HG03571 (cell line): Measurements from ENCODE around the gene ARMC5.

Source experiments
- ATAC-seq: cut with Tn5 transposase; IDR thresholded peaks from one replicate; pipeline ENCODE4 v1.9.1; 2021; ENCODE audit not compliant: unreplicated experiment

The ARMC5 gene

DNA sequence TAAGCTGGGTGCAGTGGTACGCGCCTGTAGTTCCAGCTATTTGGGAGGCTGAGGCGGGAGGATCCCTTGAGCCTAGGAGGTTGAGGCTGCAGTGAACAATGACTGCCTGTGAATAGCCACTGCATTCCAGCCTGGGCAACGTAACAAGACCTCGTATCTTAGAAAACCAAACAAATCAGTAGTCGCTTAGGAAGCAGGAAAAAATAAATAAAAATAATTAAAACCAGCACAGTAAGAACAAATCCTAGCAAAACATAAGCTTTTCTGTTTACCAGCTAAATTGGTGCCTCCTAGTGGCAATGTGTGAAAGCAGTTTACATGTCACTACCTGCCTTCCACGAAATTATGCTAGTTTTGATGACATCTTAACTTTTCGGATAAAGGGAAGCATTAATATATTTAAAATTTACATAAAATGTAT is 1.3 kb downstream of the ARMC5 start:
- ATAC-seq, result no peak

DNA sequence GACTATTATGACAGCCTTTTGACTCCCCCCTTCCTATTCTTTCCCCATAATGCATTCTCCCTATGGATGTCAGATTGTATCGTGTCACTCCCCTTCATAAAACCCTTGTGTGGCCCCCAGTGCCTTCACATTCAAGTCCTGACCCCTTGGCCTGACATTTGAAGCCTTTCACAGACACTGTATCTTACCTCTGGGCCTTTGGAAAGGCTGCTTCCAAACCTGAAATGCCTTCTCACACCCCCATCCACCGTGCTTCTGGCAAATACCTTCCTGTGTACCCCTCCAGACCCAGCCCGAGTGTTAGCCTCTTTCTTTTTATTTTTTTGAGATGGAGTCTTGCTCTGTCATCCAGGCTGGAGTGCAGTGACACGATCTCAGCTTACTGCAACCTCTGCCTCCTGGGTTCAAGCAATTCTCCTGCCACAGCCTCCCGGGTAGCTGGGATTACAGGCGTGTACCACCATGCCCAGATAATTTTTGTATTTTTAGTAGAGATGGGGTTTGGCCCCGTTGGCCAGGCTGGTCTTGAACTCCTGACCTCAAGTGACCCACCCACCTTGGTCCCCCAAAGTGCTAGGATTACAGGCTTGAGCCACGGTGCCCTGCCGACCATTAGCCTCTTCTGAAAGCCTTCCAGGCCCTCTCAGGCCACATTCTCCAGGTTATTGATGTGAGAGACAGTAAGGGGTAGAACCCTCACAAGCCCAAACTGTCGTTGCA is 2.1 kb downstream of the ARMC5 start:
- no peak for ATAC-seq

DNA sequence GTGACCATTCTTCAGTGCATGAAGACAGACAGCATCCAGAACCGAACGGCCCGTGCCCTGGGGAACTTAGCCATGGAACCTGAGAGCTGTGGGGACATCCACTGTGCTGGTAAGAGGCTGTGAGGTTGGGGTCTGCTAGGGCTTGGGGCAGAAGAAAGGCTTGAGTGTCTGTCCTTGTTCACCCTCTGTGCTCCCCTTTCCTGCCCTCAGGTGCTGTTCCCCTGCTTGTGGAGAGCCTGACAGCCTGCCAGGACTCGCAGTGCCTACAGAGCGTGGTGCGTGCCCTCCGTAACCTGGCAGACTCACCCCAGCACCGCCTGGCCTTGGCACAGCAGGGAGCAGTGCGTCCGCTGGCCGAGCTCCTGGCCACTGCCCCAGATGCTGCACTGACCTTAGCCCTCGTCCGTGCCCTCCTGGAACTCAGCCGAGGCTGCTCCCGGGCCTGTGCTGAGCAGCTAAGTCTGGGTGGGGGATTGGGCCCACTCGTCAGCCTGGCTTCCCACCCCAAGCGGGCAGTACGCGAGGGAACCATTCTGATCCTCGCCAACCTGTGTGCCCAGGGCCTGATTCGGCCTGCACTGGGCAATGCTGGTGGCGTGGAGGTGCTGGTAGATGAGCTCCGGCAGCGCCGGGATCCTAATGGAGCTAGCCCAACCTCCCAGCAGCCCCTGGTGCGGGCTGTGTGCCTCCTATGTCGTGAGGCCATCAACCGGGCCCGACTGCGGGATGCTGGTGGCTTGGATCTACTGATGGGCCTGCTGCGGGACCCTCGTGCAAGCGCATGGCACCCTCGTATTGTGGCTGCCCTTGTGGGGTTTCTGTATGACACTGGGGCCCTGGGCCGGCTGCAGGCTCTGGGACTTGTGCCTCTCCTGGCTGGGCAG is 2.9 kb downstream of the ARMC5 start:
- no peak for ATAC-seq

DNA sequence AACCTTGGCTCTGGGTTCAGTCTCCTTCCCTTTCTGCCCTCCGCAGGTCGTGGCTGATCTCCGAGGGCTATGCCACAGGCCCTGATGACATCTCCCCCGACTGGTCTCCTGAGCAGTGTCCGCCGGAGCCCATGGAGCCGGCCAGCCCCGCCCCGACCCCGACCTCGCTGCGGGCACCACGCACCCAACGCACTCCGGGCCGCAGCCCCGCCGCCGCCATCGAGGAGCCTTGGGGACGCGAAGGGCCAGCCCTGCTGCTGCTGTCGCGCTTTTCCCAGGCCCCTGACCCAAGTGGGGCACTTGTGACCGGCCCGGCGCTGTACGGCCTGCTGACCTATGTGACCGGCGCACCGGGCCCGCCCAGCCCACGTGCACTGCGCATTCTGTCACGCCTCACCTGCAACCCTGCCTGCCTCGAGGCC is 5.1 kb downstream of the ARMC5 start:
- no peak for ATAC-seq

DNA sequence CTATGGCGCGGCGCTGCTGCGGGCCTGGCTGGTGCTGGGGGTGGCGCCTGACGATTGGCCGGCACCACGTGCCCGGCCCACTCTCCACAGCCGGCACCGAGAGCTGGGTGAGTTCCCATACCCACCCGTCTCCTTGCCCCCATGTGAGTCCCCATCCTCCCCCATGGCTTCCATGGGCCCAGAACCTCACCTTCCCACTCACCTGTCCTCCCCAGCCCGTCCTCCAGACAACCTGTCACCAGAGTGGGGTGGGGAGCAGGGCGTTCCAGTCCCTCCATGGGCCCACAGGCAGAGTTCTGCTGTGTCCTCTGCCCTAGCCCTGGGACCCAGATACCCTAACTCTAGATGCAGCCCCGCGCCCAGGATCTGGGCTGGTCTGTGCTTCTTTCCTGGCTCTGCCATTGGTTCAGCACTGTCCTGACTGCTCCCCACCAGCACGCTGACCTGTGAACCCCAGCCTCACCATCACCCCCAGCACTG is 5.5 kb downstream of the ARMC5 start:
- ATAC-seq, result no peak

DNA sequence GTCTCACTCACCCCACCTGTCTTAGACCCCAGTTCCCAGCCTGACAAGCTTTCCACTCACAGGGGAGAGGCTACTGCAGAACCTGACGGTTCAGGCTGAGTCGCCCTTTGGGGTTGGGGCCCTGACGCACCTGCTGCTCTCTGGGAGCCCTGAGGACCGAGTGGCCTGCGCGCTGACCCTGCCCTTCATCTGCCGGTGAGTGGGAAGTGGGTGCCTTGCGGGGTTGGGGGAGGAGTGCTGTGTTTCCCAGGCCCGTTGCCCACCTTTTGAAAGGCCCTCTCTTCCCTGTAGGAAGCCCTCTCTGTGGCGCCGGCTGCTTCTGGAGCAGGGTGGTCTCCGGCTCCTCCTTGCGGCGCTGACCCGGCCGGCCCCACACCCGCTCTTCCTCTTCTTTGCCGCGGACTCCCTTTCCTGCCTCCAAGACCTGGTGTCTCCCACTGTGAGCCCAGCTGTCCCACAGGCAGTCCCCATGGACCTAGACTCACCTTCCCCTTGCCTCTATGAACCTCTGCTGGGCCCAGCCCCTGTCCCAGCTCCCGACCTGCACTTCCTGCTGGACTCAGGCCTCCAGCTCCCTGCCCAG is 6.6 kb downstream of the ARMC5 start:
- ATAC-seq, result no peak

DNA sequence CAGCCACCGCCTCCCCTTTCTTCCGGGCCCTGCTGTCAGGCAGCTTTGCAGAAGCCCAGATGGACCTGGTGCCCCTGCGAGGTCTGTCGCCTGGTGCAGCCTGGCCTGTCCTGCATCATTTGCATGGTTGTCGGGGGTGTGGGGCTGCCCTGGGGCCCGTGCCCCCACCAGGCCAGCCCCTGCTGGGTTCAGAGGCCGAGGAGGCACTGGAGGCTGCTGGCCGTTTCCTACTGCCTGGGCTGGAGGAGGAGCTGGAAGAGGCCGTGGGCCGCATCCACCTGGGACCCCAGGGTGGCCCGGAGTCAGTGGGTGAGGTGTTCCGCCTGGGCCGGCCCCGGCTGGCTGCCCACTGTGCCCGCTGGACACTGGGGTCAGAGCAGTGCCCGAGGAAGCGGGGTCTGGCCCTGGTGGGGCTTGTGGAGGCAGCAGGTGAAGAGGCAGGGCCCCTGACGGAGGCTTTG is 7.1 kb downstream of the ARMC5 start:
- ATAC-seq, result no peak

DNA sequence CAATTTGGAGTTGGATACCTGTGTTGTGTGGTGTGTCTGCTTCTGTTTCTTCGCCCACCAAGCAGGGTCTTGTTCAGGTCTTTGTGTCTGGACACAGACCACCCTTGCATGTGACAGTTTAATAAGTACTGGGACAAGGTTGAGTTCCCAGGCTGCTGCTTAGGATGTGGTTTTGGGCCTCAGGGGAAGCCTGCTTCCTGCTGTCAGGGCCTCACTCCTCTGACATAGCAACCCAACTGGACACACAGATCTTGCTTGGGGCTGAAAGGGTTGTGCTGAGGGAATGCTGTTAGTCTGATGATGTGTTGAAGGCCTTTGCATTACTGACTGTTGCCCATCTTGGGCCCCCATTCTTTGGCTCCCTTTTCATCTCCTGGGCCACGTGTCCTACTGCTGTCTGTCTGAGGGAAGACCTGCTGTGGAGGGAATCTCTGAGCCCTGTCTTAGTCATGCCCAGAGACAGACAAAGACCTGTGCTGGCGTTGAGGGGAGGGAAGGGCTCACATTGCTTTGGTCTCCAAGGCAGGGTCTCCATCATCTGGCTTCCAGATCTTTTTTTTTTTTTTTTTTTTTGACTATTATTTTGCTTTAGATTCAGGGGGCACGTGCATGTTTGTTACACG is 8.0 kb downstream of the ARMC5 start:
- peak; percentile 72 for ATAC-seq

DNA sequence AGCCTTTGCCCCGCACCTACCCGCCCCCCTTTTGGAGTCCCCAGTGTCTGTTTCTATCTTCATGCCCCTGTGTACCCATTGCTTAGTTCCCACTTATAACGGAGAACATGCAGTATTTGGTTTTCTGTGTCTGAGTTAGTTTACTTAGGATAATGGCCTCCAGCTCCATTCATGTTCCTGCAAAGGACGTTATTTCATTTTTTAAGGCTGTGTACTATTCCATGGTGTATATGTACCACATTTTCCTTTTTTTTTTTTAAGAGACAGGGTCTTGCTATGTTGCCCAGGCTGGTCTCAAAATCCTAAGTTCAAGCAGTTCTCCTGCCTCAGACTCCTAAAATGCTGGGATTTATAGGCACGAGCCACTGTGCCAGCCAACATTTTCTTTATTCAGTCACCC is 8.6 kb downstream of the ARMC5 start:
- ATAC-seq, result no peak

DNA sequence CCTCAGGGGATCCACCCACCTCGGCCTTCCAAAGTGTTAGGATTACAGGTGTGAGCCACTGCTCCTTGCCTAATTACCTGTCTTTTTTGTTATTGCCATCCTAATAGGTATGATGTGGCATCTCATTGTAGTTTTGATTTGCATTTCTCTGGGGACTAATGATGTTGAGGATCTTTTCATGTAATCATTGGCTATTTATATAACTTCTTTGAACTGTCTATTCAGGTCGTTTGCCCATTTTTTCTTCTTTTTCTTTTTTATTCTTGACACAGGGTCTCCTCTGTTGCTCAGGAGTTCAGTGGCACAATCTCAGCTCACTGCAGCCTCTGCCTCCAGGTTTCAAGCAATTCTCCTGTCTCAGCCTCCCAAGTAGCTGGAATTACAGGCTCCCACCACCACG is 11.3 kb downstream of the ARMC5 start:
- ATAC-seq, result no peak

DNA sequence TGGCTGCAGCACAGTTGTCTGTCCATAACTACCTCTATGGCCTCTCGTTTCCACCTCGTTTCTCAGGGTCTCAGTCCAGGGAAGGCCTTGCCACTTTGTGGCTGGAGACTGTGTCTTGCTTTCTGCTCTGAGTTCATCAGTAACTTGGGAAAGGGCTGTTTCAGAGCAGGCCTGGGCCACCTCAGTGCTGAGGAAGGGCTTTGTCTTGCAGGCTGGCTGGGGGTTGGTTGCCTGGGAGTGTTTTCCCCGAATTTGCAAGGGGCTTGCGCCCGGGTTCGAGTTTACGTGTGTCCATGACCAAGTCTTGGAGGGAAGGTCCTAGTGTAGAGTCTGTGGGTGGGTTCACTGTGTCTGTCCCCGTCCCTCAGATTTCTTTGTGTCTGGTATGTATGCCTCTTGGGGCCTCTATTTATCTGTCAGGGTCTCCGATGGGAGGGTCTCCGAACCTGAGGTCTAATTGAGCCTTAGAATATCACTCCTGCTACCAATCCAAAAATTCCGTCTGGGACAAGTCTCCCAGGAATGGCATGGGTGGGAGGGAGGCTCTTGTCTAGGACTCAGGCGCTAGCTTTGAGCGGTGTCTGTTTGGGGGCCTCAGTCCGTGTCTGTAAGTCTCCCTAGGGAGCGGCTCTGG is 12.1 kb downstream of the ARMC5 start:
- ATAC-seq, result no peak

DNA sequence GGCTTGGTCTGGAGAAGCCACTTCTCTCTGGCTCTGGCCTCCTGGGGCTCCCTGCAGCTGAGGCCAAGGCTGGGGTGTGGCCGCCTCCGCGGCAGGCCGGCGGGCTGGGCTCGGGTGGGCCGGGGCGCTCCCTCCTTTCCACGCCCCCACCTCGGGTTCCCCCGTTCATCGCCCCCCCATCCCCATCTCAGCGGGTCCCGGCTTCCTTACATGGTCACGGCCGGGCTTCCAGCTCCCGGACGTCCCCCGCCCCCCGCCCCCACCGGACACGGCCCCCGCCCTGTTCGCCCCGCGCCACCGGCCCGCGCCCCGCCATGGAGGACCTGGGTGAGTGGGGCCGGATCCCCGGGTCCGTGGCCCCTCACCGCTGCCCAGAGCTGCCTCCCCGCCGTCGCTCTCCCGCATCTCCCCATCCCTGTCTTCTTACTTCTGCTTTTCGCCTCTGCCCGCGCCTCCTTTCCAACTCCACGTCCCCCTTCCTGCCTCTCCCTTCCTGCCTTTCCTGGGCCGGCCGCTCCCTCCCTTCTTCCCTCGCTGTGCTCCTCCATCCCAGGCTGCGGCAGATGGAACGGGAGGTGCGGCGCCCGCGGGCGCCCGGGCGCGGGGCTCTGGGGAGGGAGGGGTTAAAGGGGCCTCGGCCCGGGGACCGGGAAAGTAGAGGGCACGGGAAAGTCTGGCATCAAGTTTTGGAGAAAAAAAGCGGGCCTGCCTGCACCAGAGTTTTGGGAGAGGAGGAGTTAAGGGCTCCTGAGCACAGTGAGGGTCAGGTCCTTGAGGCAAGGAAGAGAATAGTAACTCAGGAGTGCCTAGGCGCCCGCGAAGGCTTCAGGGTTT is 12.8 kb downstream of the ARMC5 start, which contains the start of gene TGFB1I1:
Gene TGFB1I1, plus strand, starts transcription at position 278 of the 834 bp plus-strand sequence. Its CDS starts 37 bp downstream, at position 315.
- no peak for ATAC-seq

DNA sequence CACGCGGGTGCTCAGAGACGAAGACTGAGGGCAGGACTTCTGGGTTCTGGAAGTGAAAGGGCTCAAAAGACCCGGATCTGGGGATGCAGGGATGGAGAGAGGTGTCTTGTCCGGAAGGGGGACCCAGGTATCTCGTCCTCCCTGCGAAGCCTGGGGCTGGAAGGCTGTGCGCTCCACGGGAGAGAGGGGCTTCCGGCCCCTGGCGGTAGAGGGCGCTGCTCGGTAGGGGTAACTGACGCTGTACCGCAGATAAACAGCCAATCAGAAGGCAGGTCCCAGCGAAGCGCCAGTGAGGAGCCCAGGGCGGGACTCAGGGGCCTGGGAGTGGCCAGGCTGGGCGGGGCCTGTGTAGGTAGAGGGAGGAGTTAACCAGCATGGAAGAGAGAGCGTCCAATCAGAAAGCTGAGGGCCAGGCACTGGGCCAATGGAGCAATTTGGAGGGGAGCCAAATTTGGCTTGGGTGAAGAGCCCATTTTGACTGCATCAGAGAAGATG is 13.5 kb downstream of the ARMC5 start:
- ATAC-seq, result no peak

DNA sequence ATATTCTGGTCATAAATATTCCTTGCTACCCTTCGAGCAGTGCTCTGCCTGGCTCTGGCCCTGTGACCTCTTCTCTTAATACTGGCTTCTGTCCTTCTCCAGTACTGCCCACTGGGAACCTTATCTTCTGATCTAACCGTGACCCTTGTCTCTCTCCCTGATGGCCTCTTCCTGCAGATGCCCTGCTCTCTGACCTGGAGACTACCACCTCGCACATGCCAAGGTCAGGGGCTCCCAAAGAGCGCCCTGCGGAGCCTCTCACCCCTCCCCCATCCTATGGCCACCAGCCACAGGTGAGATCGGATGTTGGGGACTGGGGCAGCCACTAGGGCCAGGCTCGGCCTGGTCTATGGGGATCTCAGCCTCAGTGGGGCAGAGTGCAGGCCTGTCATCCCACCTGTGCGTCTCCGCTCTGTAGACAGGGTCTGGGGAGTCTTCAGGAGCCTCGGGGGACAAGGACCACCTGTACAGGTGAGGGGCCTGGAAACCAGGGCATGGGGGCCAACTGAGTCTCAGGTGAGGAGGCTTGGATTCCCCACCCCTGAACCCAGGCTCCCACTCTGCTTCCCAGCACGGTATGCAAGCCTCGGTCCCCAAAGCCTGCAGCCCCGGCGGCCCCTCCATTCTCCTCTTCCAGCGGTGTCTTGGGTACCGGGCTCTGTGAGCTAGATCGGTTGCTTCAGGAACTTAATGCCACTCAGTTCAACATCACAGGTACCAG is 14.1 kb downstream of the ARMC5 start:
- no peak for ATAC-seq

DNA sequence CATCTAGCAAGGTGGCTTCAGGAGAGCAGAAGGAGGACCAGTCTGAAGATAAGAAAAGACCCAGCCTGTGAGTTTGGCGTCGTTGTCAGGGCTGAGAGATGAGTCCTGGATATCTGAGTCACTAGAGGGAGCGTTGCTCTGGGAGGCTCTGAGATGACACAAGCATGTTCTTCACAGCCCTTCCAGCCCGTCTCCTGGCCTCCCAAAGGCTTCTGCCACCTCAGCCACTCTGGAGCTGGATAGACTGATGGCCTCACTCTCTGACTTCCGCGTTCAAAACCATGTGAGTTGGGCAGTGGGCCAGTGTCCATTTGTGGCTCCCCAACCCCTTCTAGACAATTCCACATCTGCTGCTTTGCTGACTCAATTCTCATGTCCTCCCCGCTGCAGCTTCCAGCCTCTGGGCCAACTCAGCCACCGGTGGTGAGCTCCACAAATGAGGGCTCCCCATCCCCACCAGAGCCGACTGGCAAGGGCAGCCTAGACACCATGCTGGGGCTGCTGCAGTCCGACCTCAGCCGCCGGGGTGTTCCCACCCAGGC is 14.9 kb downstream of the ARMC5 start:
- no peak for ATAC-seq

DNA sequence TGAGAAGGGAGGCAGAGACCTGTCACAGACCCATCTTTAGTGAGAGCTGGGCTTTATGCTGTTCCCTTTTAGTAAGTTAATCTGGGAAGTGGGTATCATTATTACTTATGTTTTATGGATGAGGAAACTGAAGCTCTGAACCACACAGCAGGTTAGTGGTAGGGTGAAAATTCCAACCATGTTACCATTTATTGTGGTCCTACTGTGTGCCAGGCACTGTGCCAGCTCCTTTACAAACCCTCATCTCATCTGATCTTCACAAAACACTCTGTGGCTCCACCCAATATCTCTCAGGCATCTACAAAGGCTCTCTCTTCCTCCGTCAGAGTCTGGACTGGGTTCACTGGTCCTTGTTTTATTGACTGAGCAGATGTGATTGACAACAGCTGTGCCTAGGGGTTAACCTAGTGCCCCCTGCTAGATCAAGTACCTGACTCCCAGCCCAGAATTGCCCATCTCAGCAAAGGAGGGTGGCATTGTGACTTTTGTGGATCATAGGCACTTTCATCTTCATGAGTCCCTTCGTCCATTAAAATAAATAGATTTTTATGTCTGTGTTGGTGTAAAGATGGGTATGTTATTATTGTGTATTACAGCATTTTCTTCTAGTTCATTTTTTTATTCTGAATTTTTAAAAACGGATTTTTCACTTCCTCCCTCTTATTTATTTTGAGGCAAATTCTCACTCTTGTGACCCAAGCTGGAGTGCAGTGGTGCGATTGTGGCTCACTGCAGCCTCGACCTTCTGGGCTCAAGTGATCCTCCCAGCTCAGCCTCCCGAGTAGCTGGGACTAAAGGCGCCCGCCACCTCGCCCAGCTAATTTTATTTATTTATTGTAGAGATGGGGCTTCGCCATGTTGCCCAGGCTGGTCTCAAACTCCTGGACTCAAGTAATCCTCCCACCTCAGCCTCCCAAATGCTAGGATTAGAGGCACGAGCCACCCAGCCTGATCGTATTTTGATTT is 15.8 kb downstream of the ARMC5 start:
- ATAC-seq, result no peak

DNA sequence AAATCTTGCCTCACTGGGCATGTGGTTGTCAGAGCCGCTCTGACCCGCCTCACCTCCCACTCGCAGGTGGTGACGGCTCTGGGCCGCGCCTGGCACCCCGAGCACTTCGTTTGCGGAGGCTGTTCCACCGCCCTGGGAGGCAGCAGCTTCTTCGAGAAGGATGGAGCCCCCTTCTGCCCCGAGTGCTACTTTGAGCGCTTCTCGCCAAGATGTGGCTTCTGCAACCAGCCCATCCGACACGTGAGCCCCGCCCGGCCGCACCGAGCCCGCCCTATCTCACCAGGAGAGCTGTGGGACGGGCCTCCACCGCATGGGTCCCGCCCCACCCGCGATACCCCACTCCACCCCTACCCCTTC is 16.6 kb downstream of the ARMC5 start:
- no peak for ATAC-seq
